ENCODE measurements around the gene TAP1. TPM values are rescaled to one million over a fixed set of nuclear protein-coding genes. Genes with fewer than 3 reads are reported as not detected.
A peak's percentile ranks its signal among the peaks of the same experiment; 100 is the strongest.

Gene TAP1
- total and polyA plus RNA-seq, 9 of the 15 experiments (the other 6 are each of a cell fraction or from before 2014, with no cell fraction given) = 1.3 to 6.0 (median 4.2) TPM

GRCh38 chr6:32853541-32854375, at the start of gene TAP1, which contains the start of gene PSMB9 (continued):
- TF ChIP-seq, protein P1, sequence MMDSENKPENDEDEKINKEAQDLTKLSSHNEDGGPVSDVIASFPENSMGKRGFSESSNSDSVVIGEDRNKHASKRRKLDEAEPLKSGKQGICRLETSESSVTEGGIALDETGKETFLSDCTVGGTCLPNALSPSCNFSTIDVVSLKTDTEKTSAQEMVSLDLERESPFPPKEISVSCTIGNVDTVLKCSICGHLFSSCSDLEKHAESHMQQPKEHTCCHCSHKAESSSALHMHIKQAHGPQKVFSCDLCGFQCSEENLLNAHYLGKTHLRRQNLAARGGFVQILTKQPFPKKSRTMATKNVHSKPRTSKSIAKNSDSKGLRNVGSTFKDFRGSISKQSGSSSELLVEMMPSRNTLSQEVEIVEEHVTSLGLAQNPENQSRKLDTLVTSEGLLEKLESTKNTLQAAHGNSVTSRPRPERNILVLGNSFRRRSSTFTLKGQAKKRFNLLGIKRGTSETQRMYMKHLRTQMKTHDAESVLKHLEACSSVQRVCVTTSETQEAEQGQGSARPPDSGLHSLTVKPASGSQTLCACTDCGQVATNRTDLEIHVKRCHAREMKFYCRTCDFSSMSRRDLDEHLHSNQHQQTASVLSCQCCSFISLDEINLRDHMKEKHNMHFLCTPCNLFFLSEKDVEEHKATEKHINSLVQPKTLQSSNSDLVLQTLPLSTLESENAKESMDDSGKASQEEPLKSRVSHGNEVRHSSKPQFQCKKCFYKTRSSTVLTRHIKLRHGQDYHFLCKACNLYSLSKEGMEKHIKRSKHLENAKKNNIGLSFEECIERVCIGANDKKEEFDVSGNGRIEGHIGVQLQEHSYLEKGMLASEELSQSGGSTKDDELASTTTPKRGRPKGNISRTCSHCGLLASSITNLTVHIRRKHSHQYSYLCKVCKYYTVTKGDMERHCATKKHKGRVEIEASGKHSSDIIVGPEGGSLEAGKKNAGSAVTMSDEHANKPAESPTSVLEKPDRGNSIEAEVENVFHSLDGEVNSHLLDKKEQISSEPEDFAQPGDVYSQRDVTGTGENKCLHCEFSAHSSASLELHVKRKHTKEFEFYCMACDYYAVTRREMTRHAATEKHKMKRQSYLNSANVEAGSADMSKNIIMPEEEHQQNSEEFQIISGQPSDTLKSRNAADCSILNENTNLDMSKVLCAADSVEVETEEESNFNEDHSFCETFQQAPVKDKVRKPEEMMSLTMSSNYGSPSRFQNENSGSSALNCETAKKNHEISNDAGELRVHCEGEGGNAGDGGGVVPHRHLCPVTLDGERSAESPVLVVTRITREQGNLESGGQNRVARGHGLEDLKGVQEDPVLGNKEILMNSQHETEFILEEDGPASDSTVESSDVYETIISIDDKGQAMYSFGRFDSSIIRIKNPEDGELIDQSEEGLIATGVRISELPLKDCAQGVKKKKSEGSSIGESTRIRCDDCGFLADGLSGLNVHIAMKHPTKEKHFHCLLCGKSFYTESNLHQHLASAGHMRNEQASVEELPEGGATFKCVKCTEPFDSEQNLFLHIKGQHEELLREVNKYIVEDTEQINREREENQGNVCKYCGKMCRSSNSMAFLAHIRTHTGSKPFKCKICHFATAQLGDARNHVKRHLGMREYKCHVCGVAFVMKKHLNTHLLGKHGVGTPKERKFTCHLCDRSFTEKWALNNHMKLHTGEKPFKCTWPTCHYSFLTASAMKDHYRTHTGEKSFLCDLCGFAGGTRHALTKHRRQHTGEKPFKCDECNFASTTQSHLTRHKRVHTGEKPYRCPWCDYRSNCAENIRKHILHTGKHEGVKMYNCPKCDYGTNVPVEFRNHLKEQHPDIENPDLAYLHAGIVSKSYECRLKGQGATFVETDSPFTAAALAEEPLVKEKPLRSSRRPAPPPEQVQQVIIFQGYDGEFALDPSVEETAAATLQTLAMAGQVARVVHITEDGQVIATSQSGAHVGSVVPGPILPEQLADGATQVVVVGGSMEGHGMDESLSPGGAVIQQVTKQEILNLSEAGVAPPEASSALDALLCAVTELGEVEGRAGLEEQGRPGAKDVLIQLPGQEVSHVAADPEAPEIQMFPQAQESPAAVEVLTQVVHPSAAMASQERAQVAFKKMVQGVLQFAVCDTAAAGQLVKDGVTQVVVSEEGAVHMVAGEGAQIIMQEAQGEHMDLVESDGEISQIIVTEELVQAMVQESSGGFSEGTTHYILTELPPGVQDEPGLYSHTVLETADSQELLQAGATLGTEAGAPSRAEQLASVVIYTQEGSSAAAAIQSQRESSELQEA (IDR thresholded peaks at IDR 0.05; ENCODE audit: low read depth) = no peak
- peak; percentile 99 for TF ChIP-seq RFX5 (IDR thresholded peaks at IDR 0.05; ENCODE audit: low read depth, low read length)
- TF ChIP-seq ZC3H11A (IDR thresholded peaks at IDR 0.05; ENCODE audit: low read depth, low read length) = no peak
- peak; percentile 91 for TF ChIP-seq L3MBTL2 (IDR thresholded peaks at IDR 0.05)
- TF ChIP-seq CTCF (IDR thresholded peaks at IDR 0.05 in 2 of 3, conservative IDR thresholded peaks at IDR 0.05 in 1 of 3; ENCODE audit: insufficient read depth in 2 of 3, low read depth in 1 of 3, low read length in 3 of 3) = peak; percentile 91 to 98 (median 98)
- no peak for TF ChIP-seq PHTF2 (CRISPR knock-in tag; IDR thresholded peaks at IDR 0.05)
- no peak for TF ChIP-seq RBM25 (IDR thresholded peaks at IDR 0.05; ENCODE audit: low read depth, low read length, severe bottlenecking)
- TF ChIP-seq, protein P2, sequence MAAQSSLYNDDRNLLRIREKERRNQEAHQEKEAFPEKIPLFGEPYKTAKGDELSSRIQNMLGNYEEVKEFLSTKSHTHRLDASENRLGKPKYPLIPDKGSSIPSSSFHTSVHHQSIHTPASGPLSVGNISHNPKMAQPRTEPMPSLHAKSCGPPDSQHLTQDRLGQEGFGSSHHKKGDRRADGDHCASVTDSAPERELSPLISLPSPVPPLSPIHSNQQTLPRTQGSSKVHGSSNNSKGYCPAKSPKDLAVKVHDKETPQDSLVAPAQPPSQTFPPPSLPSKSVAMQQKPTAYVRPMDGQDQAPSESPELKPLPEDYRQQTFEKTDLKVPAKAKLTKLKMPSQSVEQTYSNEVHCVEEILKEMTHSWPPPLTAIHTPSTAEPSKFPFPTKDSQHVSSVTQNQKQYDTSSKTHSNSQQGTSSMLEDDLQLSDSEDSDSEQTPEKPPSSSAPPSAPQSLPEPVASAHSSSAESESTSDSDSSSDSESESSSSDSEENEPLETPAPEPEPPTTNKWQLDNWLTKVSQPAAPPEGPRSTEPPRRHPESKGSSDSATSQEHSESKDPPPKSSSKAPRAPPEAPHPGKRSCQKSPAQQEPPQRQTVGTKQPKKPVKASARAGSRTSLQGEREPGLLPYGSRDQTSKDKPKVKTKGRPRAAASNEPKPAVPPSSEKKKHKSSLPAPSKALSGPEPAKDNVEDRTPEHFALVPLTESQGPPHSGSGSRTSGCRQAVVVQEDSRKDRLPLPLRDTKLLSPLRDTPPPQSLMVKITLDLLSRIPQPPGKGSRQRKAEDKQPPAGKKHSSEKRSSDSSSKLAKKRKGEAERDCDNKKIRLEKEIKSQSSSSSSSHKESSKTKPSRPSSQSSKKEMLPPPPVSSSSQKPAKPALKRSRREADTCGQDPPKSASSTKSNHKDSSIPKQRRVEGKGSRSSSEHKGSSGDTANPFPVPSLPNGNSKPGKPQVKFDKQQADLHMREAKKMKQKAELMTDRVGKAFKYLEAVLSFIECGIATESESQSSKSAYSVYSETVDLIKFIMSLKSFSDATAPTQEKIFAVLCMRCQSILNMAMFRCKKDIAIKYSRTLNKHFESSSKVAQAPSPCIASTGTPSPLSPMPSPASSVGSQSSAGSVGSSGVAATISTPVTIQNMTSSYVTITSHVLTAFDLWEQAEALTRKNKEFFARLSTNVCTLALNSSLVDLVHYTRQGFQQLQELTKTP (IDR thresholded peaks at IDR 0.05; ENCODE audit: low read depth in 1 of 2, partially characterized antibody in 2 of 2) = no peak
- TF ChIP-seq NR1H2 (CRISPR knock-in tag; IDR thresholded peaks at IDR 0.05) = no peak
- TF ChIP-seq PML (IDR thresholded peaks at IDR 0.05; ENCODE audit: low read length) = 0 out of 2 replicates have a peak, but pooled peaks have one; percentile 29
- peak; percentile 32; the same call in 1 of the 2 replicates for TF ChIP-seq NFE2 (IDR thresholded peaks at IDR 0.05; ENCODE audit: low read depth)
- peak; percentile 94 for TF ChIP-seq EP400 (IDR thresholded peaks at IDR 0.05)
- TF ChIP-seq HDAC8 (tag; IDR thresholded peaks at IDR 0.05) = no peak

Measured in K562 (cell line).